Stimulated activated CD8-positive, alpha-beta memory T cell treated with anti-CD3 and anti-CD28 coated beads, Interleukin-7, amount 100 ng/mL, for 1 hour (primary cell): Measurements from ENCODE around the gene CACYBP.

ENCODE experiments used
- DNase-seq, 2 donors: peaks; one replicate each; pipeline ENCODE4 v3.0.0-alpha.2; 2020; ENCODE audit warnings: low read depth in 2 of 2

The CACYBP gene

GRCh38 chr1:174974711-174975119 lies 25.0 kb upstream of the CACYBP start:
- DNase-seq: no peak

DNA sequence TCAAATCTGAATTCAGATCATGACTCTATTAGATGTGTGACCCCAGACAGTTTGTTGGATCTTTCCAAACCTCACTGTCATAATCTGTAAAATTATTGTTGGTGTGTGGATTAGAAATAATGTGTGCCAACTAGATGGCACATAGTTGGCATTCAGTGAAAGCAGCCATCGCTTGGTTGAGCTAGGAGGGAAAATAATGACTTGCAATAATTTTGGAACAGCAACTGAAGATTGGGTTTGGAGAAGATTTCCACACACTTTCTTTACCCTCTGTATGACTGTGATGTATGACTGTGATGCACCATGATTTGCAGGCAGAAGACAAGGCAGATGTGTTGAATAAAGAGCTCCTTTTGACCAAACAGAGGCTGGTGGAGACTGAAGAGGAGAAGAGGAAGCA lies 24.0 kb upstream of the CACYBP start:
- DNase-seq: no peak

DNA sequence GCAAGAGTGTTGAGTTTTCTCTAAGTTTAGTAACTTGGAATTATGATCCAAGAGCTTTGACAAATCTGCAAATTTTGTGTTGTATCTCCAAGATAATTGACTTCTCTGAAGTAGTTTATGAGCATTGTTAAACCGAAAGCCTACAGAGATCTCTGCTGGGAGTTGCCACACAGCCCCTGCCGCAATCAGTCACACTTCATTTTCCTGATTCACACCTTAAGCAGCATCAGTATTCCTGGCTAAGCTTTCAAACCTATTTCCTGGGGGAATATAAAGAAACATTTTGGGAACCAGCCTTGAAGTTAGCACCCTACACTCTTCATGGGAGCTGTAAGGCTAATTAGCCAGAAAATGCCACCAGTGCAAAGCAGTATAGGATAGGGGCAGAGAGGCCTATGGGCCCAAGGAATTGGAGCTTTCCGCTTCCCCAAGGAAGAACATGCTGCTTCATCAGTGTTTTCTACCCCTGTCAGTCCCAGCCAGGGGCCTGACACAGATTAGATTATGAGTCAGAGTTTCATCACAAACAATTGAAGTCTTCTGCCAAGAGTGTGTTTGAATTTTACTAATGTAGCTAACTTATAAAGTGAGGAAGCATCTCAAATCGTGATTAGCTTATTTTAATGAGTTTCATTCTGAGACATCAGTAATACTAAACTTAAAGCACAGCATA lies 23.2 kb upstream of the CACYBP start:
- no peak for DNase-seq

DNA sequence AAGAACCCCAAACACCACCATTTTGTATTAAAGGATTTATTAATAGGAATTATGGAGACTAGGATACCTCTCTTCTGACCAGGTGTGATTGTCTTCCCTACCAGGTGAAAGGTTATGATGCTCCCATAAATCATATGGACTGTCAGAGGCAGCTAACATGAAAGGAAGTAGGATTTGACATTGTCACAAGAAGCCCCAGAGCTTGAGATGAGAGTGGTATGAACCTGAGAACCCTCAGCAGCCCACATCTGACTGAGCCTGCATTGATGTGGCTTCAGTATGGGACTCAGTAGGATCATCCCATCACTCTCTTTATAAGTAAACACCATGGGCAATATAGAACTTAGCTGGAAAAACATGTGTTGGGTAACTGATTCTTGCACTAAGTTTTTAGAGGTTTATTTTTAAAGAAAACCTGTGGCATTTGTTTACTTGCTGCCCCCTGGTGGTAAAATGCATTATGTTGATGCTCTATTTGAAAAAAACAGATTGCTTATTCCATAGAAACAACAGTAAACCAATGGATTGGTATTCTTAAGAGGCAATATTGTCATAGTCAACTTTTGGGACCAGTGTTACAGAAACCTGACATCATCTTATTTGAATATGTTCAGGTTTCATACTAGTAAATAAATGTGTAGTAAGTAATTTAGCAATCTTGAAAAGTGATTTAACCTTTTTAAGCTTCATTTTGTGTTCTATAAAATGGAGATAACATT lies 16.6 kb upstream of the CACYBP start:
- no peak for DNase-seq

DNA sequence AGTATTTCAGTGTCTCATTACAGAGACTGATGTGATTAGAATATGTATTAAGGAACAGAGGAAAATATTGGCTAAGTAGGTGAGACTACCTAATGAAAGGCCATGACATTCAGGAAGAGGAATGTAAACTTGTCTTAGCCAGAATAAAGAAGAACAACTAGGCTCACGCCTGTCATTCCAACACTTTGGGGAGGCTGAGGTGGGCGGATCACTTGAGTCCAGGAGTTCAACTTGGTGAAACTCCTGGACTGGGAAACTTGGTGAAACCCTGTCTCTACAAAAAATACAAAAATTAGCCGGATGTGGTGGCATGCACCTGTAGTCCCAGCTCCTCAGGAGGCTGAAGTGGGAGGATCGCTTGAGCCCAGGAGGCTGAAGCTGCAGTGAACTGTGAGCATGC lies 14.8 kb upstream of the CACYBP start:
- DNase-seq: no peak

GRCh38 chr1:174988539-174988938 lies 11.2 kb upstream of the CACYBP start:
- no peak for DNase-seq

DNA sequence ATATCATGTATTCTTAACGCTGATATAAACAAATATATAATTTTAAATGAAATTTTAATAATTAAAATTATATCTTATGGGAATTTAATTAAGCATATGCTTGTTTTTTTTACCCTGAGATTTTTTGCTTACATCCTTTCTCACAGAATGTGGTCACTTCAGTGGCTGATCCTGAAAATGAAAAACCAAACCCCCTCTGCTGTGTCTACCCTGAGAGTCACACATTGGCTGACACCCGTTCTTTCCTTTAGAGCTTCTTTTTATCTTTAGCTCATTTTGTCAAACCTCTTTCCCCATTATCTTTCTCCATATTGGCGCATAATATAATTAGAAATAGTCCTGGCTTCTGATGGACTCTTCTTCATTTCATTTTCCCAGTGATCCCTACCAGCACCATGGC lies 10.8 kb upstream of the CACYBP start:
- DNase-seq: no peak

DNA sequence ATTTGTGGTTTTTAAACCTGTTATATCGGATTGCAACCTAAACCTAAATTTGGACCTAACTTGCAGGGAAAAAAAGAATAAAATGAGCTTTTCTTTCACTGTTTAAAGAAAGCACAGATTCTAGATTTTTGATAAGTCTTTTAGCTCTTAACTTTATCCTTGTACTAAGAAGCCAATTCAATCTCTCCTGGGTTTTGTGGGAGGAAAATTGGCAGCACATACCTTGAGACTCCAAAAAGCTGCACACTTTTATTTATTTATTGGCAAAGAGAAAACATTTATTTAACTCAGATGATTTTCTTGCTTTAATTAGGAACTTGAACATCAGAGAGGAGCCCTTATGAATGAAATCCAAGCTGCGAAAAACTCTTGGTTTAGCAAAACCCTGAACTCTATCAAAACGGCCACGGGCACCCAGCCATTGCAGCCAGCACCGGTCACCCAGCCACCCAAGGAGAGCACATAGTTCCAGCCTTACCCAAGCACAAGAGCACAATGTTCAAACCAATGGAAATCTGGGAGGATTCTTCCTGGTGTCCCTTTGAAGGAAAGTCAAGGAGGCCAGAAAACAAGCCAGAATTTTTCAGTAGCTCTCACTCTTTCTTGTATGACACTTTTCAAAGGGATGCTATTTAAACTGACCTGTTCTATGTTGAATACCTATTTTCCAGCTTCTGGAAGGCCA lies 10.1 kb upstream of the CACYBP start:
- no peak for DNase-seq

- DNase-seq: no peak
Observed at GRCh38 chr1:174990382-174990999, 9.3 kb upstream of the CACYBP start.

- no peak for DNase-seq
Observed at GRCh38 chr1:174991473-174991872, 8.3 kb upstream of the CACYBP start.

DNA sequence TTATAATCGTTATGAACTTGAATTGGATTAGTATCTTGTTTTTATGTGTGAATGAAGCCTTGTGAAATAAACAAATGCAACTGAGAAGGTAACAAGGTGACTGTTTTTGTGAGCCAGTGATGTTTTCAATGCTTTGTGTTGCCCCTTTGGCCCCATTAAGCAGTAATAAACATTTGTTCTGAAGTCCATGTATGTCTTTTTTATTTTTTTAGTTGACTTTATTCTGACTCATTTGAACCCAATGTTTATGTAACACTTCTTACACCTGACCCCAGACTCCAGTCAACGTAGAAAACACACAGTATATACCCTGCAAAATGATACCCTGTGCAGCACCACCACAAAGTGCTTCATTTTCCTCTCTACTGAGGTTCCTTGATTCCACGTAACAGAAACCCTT lies 4.6 kb upstream of the CACYBP start:
- DNase-seq: no peak

- no peak for DNase-seq
Observed at GRCh38 chr1:174995916-174996315, 3.8 kb upstream of the CACYBP start.

DNA sequence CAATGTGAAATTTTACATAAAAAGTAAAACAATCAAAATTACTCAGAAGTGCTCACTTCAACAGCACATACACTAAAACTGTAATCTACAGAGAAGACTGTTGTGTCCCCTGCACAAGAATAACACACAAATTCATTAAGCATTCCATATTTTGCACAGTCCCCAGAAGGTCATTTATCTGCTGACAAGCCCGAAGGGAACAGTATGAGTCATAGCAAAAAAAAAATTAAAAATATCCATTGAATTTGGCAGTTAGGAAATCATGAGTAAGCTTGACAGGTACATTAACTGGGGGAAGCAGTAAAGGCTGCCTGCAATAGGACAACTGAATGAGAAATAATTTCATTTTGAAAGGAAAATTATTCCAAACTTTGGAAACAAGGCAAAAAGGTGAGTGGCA lies 3.3 kb upstream of the CACYBP start:
- no peak for DNase-seq

DNA sequence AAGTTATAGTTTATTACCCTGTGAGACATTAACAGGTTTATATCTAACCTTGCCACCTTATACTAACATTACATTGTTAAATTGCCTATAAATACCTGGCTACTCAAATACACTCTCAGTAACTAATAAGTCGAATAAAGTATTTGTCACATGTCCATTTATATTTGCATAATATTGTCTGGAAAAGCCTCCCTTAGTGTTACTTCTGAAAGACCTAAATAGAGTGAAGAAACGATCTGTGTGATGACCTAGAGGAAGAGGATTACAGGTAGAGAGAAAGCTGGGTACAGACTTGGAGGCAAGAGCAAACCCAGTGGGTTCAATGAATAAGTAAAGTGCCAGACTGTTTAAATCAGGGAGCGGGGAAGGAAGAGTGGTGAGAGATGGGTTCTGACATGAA lies 2.7 kb upstream of the CACYBP start:
- DNase-seq: no peak

- DNase-seq: peak in 1 of 2 donors; percentile 7
Observed at GRCh38 chr1:174998569-174999215, 1.1 kb upstream of the CACYBP start.

GRCh38 chr1:174999216-174999935 lies 371 bp upstream of the CACYBP start:
- DNase-seq: peak; percentile 94 to 96

DNA sequence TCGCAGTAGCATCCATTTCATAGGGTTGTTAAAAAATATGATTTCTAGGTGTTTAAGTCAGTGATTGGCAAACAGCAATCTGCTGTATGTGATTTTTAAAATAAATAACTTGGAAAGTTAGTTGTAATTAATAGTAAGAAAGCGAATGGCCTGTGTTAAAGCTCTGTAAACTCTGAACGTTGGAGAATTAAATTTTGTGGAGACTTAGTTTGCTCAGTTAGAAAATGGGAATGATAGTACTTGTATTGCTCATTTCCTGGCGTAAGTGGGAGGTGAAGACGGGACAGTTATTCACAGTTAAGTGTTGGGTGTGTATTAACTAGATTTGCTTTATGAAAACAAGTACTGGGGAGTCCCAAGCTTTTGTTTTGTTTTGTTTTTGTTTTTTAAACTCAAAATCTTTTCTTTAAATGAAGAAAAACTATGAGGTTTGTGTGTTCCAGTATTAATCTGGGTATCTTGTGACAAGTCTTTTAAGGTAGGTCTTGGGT lies 995 bp downstream of the CACYBP start:
- DNase-seq: no peak

DNA sequence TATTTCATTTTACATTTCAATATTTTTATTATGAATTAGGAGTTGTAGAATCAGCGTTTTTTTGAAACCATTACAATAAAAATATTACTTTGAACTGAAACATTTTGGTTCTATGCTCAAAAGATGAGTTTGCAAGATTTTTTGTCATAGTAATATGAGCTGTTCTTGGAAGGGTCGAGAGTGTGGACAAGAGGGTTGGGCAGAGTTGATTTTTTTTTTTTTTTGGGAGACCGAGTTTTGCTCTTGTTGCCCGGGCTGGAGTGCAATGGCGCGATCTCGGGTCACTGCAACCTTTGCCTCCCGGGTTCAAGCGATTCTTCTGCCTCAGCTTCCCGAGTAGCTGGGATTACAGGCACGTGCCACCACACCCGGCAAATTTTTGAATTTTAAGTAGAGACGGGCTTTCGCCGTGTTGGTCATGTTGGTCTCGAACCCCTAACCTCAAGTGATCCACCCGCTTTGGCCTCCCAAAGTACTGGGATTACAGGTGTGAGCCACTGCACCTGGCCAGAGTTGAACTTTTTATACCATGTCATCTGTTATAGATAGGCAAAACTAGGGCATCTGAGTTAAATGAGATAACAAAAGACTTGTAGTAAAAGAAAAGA lies 3.3 kb downstream of the CACYBP start:
- DNase-seq: no peak

DNA sequence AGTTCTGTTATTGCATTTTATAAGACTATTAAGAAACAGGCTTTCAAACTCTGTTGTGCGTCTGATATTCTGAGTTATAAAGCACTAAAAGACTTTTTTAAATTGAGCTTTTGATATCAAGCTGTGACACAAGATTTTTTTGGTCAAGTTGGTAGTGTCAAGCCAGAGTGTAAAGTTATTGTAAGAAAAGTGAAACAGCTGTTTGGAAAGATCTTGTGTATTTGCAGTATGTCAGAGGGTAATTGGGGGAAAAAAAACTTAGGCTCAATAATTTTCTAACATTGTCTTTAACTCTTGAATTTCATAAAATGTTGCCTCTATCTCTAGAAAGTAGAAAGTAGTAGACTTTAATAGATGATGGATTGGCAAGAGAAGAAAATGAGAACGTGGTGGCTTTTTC lies 3.8 kb downstream of the CACYBP start:
- no peak for DNase-seq

DNA sequence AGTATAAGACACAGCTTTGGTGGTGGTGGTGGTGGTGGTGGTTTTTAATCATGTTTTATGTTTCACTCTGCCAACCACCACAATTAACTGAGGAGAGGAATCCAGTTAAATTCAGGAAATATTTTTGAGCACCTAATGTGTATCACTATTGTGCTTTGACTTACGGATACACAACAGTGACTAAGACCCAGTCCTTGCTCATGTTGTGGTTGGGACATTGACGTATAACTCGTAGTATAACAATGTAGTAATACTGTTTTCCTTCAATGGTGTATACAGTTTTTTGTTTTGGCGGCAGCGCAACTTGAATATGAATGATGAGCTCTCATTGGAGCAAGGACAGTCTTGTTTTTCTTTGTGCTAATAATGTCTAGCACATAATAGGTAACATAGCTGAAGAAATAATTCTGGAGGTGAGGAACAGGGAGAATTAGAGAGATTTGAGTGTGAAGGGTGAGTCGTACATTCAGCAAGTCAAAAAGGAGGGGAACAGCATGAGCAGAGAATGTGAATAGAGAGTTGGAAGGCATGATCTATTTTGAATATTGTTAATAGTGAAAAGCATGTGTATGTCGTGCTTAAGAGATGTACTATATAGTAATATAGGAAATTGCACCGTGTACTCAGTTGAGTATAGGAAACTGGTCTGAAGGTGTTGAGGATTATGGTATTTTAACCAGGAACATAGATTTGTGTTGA lies 5.5 kb downstream of the CACYBP start:
- DNase-seq: no peak
